ENCODE measurements around the gene KRTAP5-6. TPM values are rescaled to one million over a fixed set of nuclear protein-coding genes. Genes with fewer than 3 reads are reported as not detected.
A peak's percentile ranks its signal among the peaks of the same experiment; 100 is the strongest.

Gene KRTAP5-6
- total RNA-seq, 2 experiments from 2014 or later: not detected

DNA sequence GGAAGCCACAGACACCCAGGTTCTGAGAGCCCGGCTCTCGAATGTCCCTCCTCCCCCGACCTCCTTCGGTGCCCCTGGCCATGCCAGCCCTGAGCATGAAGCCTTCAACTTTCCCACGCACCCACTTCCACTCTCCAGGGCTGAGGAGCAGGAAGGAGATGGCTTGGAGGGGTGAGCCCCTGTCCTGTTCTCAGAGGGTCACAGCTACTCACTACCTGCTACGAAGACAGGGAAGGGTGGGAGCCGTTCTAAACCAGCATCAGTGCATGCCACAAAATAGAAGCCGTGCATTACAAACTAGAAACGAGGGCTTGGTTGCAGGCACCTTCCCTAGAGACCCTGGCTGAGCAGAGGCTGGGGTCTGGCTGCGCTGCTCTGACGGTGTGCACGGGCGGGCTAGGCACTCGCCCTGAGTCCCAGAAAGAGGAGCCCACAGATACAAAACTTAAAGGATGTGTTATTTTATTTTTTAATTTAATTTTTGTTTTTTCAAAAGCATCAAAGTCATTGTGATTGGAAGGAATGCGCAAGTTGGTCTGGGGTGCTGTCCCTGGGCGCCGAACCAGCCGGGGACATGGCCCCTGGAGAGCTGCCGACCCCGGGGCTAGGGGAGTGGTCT is 4.2 kb upstream of the KRTAP5-6 start:
- Mint-ChIP-seq H3K4me3 (peak overlapping the region; percentile 49), H3K9me3 (ENCODE audit: low read depth) (no peaks in the 10 kb centered on the region), H3K4me1 (peaks cover 7% of the 10 kb centered on the region), H3K27ac (no peak overlapping the region), H3K36me3 (no peaks in the 10 kb centered on the region), H3K27me3 (peaks cover 61% of the 10 kb centered on the region)
- no peak for DNase-seq
- CTCF ChIA-PET: interaction anchor here (0.7 to 5.8 kb wide), 43 partner anchors 8 to 461 kb away, joined by 3 to 533 read pairs (median 10); partner anchors contain the start of genes LSP1, SYT8 and TNNI2
- no peak for ATAC-seq

DNA sequence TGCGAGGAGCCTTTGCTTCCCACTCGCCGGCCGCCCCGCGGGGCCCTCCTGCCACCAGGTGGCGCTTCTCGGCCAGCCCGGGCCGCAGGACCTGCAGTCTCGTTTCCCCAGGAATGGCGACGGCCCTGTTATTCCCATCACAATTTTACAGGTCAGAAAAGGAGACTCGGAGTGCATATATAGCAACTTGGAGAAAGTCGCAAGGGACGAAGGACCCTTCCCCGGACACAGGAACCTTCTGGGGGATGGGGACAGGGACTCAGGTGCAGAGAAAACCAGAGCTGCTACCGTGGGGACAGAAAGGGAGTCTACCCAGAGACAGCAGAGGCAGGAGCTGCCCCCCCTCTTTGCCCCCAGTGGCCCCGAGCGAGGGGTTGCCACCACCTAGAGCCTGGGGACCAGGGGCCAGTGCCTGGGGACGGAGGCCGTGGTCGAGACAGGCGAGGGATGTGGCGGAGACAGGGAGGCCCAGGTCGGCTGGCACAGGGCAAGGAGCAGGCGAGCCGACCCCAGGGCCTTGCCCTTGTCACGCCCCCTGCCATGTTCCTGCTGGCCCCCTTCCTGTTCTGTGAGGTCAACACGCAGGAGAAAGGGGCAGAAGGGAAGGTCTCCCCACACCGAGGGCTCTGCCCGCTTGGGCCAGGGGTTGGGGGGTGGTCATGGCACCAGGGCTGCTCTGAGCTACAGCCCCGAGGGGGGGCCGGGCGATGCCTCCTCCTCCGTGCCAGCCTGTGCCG is 3.5 kb upstream of the KRTAP5-6 start:
- peak; percentile 53 for ATAC-seq
- peak; percentile 69 for DNase-seq
- H3K9me3 Mint-ChIP-seq (ENCODE audit: low read depth): peaks cover under 1% of the 10 kb centered on the region
- peaks cover 8% of the 10 kb centered on the region for H3K4me1 Mint-ChIP-seq
- H3K4me3 Mint-ChIP-seq: peak overlapping the region; percentile 49
- H3K27me3 Mint-ChIP-seq: peaks cover 63% of the 10 kb centered on the region
- no peak overlapping the region for H3K27ac Mint-ChIP-seq
- peaks cover 2% of the 10 kb centered on the region for H3K36me3 Mint-ChIP-seq
- CTCF ChIA-PET: interaction anchor here (0.7 to 5.8 kb wide), 85 partner anchors 8 to 464 kb away, joined by 3 to 533 read pairs (median 7); partner anchors contain the start of genes CTSD, H19, LSP1 and MRPL23

DNA sequence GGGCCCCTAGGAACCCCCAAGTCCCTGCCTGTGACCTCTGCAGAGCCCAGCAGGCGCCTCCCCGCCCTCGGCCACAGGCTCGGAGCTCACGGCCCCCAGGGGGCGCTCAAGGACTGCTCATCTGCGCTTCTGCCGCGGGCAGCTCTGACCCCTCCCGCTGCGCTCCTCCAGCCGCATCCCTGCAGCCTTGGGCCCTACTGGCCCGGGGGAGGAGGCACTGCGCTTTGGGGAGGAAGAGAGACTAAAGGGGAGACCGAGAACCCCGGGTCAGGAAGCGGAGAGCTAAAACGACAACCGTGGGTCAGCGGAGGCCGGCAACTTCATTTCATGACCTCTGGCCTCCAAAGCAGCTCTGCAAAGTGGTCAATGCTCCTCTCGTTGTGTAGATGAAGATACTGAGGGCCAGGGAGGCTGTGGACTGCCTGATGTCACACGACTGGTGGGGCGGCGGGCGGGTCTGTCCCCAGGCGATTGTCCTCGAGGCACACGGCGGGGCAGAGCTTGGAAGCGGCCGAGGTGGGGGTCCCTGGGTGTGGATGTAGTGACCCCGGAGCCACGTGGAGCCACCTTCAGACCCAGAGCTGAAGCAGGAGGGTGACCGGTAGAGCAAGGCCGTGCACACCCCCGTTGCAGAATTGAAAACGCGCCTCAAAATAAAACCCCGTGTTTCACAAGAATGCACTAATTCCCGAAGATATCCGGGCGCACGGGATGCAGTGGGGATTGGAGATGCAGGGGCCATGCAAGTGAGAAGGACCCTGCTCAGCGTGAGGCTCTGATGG is 2.7 kb upstream of the KRTAP5-6 start:
- H3K9me3 Mint-ChIP-seq (ENCODE audit: low read depth): peaks cover 2% of the 10 kb centered on the region
- H3K4me1 Mint-ChIP-seq: peaks cover 9% of the 10 kb centered on the region
- DNase-seq (peak; percentile 84), ATAC-seq (peak; percentile 91)
- H3K4me3 Mint-ChIP-seq: no peak overlapping the region
- no peak overlapping the region for H3K27ac Mint-ChIP-seq
- peaks cover 3% of the 10 kb centered on the region for H3K36me3 Mint-ChIP-seq
- peaks cover 57% of the 10 kb centered on the region for H3K27me3 Mint-ChIP-seq
- CTCF ChIA-PET: interaction anchor here (0.6 to 5.8 kb wide), 85 partner anchors 11 to 464 kb away, joined by 3 to 533 read pairs (median 7); partner anchors contain the start of genes CTSD, H19, LSP1 and MRPL23

DNA sequence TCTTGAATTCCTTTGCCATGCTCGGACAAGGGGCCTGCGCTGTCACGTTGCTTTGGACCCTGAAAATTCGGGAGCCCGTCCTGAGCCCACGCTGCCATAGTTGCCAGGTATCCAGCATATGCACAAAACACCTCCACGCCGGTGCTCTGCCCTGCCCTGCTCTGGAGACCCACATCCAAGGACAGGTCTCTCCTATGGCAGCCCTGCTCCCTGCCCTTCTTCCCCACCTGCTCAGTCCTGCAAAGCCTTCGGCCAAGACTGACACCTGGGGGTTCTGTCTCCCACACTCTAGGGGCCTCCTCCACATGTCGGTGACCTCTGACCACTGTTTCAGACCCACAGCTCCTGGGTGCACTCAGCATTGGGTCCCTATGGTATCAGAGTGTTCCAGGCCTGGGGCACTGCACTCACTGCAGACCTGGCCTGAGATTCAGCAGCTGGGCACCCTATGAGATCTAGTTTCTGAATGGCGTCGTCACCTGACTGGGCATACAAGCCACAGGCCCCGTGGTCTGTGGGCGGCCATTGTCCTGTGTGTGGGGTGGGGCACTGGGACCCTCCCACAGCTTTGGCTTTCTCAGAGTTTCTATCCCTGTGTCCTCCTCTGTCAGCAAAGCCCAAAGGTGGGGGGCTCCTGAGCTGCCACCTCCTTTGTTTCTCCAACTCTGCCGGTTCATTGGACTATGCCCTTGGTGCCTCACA is 2.0 kb upstream of the KRTAP5-6 start:
- Mint-ChIP-seq H3K36me3 (peaks cover 3% of the 10 kb centered on the region), H3K4me1 (peaks cover 9% of the 10 kb centered on the region), H3K9me3 (ENCODE audit: low read depth) (peaks cover 2% of the 10 kb centered on the region), H3K27me3 (peaks cover 54% of the 10 kb centered on the region), H3K27ac (no peak overlapping the region), H3K4me3 (no peak overlapping the region)
- ATAC-seq: no peak
- CTCF ChIA-PET: interaction anchor here (0.8 to 5.8 kb wide), 39 partner anchors 11 to 464 kb away, joined by 3 to 533 read pairs (median 9); partner anchors contain the start of genes CTSD, H19, LSP1 and MRPL23
- no peak for DNase-seq

DNA sequence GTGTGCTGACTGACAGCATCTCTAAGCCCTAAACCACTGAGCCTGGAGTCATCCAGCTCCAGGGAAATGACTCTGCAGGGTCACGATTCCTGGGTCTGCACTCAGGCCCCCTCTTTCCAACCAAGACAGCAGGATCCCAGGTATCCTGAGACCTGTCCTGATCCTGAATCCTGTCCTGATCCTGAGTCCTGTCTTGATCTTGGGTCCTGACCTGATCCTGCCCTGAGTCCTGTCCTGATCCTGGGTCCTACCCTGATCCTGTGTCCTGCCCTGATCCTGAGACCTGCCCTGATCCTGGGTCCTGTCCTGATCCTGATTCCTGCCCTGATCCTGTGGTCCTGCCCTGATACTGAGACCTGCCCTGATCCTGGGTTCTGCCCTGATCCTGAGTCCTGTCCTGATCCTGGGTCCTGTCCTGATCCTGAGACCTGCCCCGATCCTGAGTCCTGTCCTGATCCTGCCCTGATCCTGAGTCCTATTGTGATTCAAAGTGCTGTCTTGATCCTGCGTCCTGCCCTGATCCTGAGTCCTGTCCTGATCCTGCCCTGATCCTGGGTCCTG is 1.4 kb upstream of the KRTAP5-6 start:
- Mint-ChIP-seq H3K27me3 (peaks cover 48% of the 10 kb centered on the region), H3K4me3 (no peak overlapping the region), H3K4me1 (peaks cover 13% of the 10 kb centered on the region), H3K9me3 (ENCODE audit: low read depth) (peaks cover 2% of the 10 kb centered on the region), H3K27ac (no peak overlapping the region), H3K36me3 (peaks cover 3% of the 10 kb centered on the region)
- ATAC-seq: no peak
- no peak for DNase-seq
- CTCF ChIA-PET: interaction anchor here (0.8 to 5.8 kb wide), 8 partner anchors 10 to 455 kb away, joined by 3 to 533 read pairs (median 51); partner anchors contain the start of gene SYT8

DNA sequence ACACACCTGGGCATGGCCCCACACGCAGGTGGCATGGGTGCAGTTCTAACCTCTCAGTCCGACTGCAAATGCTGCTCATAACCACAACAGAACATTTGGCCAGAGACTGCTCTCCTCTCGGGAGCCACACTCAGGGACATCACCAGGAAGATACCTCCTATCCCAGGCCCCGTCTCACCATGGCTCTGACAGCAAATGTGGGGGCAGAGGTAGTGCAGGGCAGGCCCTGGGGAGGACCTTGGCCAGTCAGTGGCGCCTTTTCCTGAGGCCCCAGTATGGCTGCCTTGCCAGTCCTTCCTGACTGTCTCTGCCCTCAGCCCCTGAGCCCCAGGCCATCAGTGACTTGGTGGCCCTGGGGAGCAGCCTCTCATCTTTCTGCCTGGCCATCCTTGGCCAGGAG is 2.8 kb downstream of the KRTAP5-6 start:
- peaks cover 38% of the 10 kb centered on the region for H3K27me3 Mint-ChIP-seq
- peaks cover 27% of the 10 kb centered on the region for H3K4me1 Mint-ChIP-seq

DNA sequence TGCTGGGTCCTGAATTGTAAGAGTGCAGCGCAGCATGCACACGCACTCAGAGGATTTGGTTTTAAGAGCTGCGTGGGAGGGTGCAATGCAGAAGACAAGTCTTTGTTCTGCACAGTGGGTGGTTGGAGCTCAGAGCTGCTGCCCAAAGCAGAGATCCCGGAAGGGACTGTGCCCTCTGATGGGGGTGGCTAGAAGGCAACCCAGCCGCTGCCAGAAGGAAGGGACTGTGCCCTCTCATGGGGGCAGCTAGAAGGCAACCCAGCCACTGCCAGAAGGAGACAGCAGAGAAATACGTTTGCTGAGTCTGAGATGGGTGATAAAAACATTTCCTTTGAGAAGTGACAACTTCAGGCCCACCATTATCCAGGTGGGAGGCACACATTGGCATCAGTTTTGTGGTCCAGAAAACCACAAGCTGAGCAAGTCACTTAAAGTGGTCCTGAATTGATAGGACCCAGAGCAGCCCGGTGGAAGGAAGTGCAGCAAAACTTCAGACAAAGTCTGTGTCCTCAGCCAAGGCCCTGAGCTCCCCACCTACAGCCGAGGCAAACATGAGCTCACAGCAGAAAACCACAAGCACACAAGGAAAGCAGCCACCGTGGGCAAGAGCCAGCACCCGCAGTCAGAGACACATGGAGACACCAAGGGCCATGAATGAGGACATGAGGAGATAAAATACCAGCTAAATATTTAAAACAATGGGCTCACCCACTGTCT is 4.3 kb downstream of the KRTAP5-6 start:
- H3K27me3 Mint-ChIP-seq: peaks cover 26% of the 10 kb centered on the region
- ATAC-seq (peak; percentile 66), DNase-seq (peak; percentile 61)
- CTCF ChIA-PET: interaction anchor here (0.6 to 2.8 kb wide), 15 partner anchors 9 to 450 kb away, joined by 3 to 26 read pairs (median 4); no protein-coding TSS in a partner anchor
- H3K9me3 Mint-ChIP-seq (ENCODE audit: low read depth): peaks cover 10% of the 10 kb centered on the region
- peak overlapping the region; percentile 59 for H3K27ac Mint-ChIP-seq
- H3K4me1 Mint-ChIP-seq: peaks cover 42% of the 10 kb centered on the region
- H3K36me3 Mint-ChIP-seq: peaks cover 12% of the 10 kb centered on the region
- no peak overlapping the region for H3K4me3 Mint-ChIP-seq

More for the DNA sequence above, 2.8 kb downstream of the KRTAP5-6 start:
- no peak overlapping the region for H3K4me3 Mint-ChIP-seq
- no peak for ATAC-seq
- CTCF ChIA-PET: interaction anchor here (2.2 to 3.6 kb wide), 2 partner anchors 132 to 452 kb away, joined by 9 to 35 read pairs; no protein-coding TSS in a partner anchor
- peaks cover 10% of the 10 kb centered on the region for H3K9me3 Mint-ChIP-seq (ENCODE audit: low read depth)
- H3K27ac Mint-ChIP-seq: no peak overlapping the region
- DNase-seq: no peak
- H3K36me3 Mint-ChIP-seq: peaks cover 12% of the 10 kb centered on the region

DNA sequence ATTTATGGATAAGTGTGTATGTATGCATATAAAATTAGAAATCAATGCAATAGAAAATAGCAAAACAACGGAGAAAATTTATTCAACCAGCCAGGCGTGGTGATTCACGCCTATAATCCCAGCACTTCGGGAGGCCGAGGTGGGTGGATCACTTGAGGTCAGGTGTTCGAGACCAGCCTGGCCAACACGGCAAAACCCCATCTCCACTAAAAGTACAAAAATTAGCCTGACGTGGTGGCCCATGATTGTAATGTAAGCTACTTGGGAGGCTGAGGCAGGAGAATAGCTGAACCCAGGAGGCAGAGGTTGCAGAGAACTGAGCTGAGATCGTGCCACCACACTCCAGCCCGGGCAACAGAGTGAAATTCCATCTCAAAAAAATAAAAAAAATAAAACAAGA is 5.5 kb downstream of the KRTAP5-6 start:
- DNase-seq (peak; percentile 7), ATAC-seq (no peak)
- H3K4me1 Mint-ChIP-seq: peaks cover 47% of the 10 kb centered on the region
- H3K9me3 Mint-ChIP-seq (ENCODE audit: low read depth): peaks cover 10% of the 10 kb centered on the region
- H3K36me3 Mint-ChIP-seq: peaks cover 12% of the 10 kb centered on the region
- no peak overlapping the region for H3K27ac Mint-ChIP-seq
- CTCF ChIA-PET: interaction anchor here (1.4 to 6.0 kb wide), 3 partner anchors 9 to 130 kb away, joined by 4 to 54 read pairs (median 26); no protein-coding TSS in a partner anchor
- H3K27me3 Mint-ChIP-seq: peaks cover 21% of the 10 kb centered on the region
- H3K4me3 Mint-ChIP-seq: no peak overlapping the region

DNA sequence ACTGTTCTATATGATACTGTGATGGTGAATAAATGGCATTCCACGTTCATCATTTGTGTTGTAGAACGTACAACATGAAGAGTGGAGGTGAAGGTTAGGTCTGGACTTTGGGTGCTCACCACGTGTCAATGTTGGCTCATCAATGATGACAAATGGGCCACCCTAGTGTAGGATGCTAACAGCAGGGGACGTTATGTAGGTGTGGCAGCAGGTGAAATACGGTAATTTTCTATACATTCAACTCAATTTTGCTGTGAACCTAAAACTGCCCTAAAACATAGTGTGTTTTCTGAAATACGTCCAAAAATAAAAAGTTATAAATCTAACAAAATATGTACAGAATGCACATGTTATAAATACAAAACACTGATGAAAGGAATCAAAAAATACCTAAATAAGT is 6.2 kb downstream of the KRTAP5-6 start:
- CTCF ChIA-PET: interaction anchor here (1.4 to 6.0 kb wide), 3 partner anchors 10 to 130 kb away, joined by 4 to 54 read pairs (median 26); no protein-coding TSS in a partner anchor
- Mint-ChIP-seq H3K27me3 (peaks cover 24% of the 10 kb centered on the region), H3K4me1 (peaks cover 47% of the 10 kb centered on the region), H3K36me3 (peaks cover 12% of the 10 kb centered on the region), H3K9me3 (ENCODE audit: low read depth) (peaks cover 10% of the 10 kb centered on the region), H3K4me3 (no peak overlapping the region), H3K27ac (no peak overlapping the region)
- DNase-seq (peak; percentile 21), ATAC-seq (no peak)

DNA sequence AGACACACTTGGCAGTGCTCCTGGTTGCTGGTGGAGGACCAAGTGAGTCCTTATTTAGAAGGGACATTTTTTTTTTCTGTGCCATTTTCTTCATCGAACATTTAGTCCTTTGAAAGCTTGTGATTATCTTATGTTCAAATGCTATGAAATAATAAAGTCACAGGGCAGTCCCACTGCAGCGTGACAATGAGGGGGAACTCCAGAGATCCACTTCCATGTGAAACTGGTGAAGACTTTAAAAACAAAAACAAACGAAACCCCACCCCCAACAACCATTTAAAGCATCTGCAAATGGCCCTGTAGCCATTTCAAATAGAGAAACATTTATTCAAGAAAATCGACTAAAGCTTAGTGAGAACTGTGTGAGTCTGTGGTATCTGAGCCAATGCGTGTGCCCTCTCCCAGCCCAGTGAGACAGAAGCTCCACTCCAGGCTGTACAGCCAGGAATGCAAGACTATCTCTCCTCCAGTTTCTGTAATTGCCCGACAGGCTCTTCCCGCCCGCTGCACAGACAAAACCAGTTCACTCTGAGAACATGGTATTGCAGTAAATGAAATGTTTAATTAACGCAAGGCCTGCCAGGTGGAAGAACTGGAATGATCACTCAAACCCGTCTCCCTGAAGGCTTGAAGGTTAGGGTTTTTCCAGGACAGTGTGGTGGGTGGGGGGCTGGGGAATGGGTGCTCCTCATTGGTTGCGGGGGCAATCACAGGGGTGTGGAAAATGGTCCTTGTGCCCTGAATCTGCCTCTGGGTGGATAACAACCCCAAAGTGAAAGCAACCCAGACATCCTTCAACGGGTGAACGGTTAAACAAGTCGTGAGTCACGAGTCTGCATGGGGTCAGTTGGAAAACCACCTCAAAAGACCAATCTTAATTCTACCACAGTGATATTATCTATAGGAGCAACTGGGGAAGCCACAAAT is 8.4 kb downstream of the KRTAP5-6 start:
- peak overlapping the region; percentile 40 for H3K27ac Mint-ChIP-seq
- peaks cover 28% of the 10 kb centered on the region for H3K27me3 Mint-ChIP-seq
- ATAC-seq: peak; percentile 61
- peak overlapping the region; percentile 6 for H3K4me3 Mint-ChIP-seq
- H3K9me3 Mint-ChIP-seq (ENCODE audit: low read depth): peaks cover 8% of the 10 kb centered on the region
- H3K36me3 Mint-ChIP-seq: peaks cover 9% of the 10 kb centered on the region
- peak; percentile 49 for DNase-seq
- CTCF ChIA-PET: interaction anchor here (1.4 to 6.0 kb wide), 5 partner anchors 12 to 296 kb away, joined by 3 to 55 read pairs (median 13); partner anchors contain the start of gene SYT8
- peaks cover 42% of the 10 kb centered on the region for H3K4me1 Mint-ChIP-seq
